Measurements from ENCODE around the gene NRP2. TPM values are rescaled to one million over a fixed set of nuclear protein-coding genes. Genes with fewer than 3 reads are reported as not detected.

The NRP2 gene
- total and polyA plus RNA-seq, 2 of the 13 experiments (the other 11 are each of a cell fraction or from before 2014, with no cell fraction given) = 0.65 to 1.4 TPM

- TF ChIP-seq ETV6 (CRISPR knock-in tag; conservative IDR thresholded peaks at IDR 0.05) = no peak
- TF ChIP-seq DNMT1 (CRISPR knock-in tag; IDR thresholded peaks at IDR 0.05) = no peak
- TF ChIP-seq MBD4 (IDR thresholded peaks at IDR 0.05; ENCODE audit: borderline replicate concordance, low read length) = no peak
These were observed 9.0 kb upstream of the NRP2 start (continued) for GRCh38 chr2:205673312-205673711.

- no peak overlapping the region for H3K9ac ChIP-seq (ENCODE audit: insufficient read depth, low read depth, low read length)
- ChIA-PET POLR2A (no interaction called here), CTCF (ENCODE audit: low intra/inter-chr PET ratio, low total read pairs) (interaction anchor here (0.8 to 2.0 kb wide), 3 partner anchors 1350 to 1416 kb away, joined by 3 to 7 read pairs (median 7); no protein-coding TSS in a partner anchor)
- in situ Hi-C loops (cut with HindIII; ENCODE audit: extremely low pct_ligation_motif_present, low pct_unique_long_range_greater_than_20kb) = loop anchor here (5.0 to 10.0 kb wide), 2 partner anchors 791 to 1349 kb away; no protein-coding TSS in a partner anchor
- WGBS (ENCODE audit: low lambda C conversion rate) = 22% methylated on average over 7 of the region's 7 CpGs
- intact Hi-C loops (cut with micrococcal nuclease; ENCODE audit: unreplicated experiment) = loop anchor here (1.0 to 5.0 kb wide), 5 partner anchors 354 to 1416 kb away; no protein-coding TSS in a partner anchor
- BruUV-seq (replicated peaks) = no TSS peak
- peak overlapping the region; percentile 35 for H2AFZ ChIP-seq (ENCODE audit: low read length)
- peak; percentile 60 for FAIRE-seq
- H3K79me2 ChIP-seq (ENCODE audit: insufficient read depth, low read length) = no peaks in the 10 kb centered on the region
- H3K9me3 ChIP-seq (ENCODE audit: low read length) = no peaks in the 10 kb centered on the region
- peak; percentile 66 for ATAC-seq
- DNase-seq (ENCODE audit: low spot score) = peak; percentile 60
- H3K36me3 ChIP-seq (replicated peaks in 1 of 2; ENCODE audit: control insufficient read depth in 1 of 2, insufficient read depth in 2 of 2, low read length in 2 of 2) = no peaks in the 10 kb centered on the region
- H3K4me1 ChIP-seq (ENCODE audit: insufficient read depth, low read length) = peaks cover 12% of the 10 kb centered on the region
- H4K20me1 ChIP-seq (ENCODE audit: insufficient read depth, low read length) = no peaks in the 10 kb centered on the region
- no peak overlapping the region for H3K4me3 ChIP-seq (replicated peaks in 1 of 3; ENCODE audit: insufficient read depth in 1 of 3, low read depth in 2 of 3, low read length in 3 of 3)
- H3K27ac ChIP-seq (ENCODE audit: extremely low read length, insufficient read depth, low read length) = no peak overlapping the region
- no peak overlapping the region; the same call in 1 of the 2 replicates for H3K4me2 ChIP-seq (ENCODE audit: low read depth, low read length)
- H3K27me3 ChIP-seq (ENCODE audit: control insufficient read depth in 1 of 2, insufficient read depth in 2 of 2, low read length in 2 of 2) = peaks cover 0 to 8% of the 10 kb centered on the region in 2 experiments; a peak in 2 of 5 replicates
- no peak for TF ChIP-seq ZNF260 (CRISPR knock-in tag; IDR thresholded peaks at IDR 0.05; ENCODE audit: borderline replicate concordance, low read depth)
- peak; percentile 86 for TF ChIP-seq SMC3 (IDR thresholded peaks at IDR 0.05; ENCODE audit: low read length)
- TF ChIP-seq FOXK2 (IDR thresholded peaks at IDR 0.05) = peak; percentile 31; the same call in 1 of the 2 replicates
- no peak for TF ChIP-seq ZNF501 (CRISPR knock-in tag; IDR thresholded peaks at IDR 0.05)
- TF ChIP-seq ZNF382 (CRISPR knock-in tag; IDR thresholded peaks at IDR 0.05; ENCODE audit: borderline replicate concordance) = no peak
- no peak for TF ChIP-seq FOXA1 (IDR thresholded peaks at IDR 0.05)
- TF ChIP-seq FOXA1 (CRISPR knock-in tag; IDR thresholded peaks at IDR 0.05) = no peak
- TF ChIP-seq ZNF556 (CRISPR knock-in tag; IDR thresholded peaks at IDR 0.05; ENCODE audit: borderline replicate concordance) = no peak
- no peak for TF ChIP-seq ZNF607 (CRISPR knock-in tag; IDR thresholded peaks at IDR 0.05; ENCODE audit: borderline replicate concordance)
- TF ChIP-seq HOXA7 (CRISPR knock-in tag; IDR thresholded peaks at IDR 0.05) = no peak
- no peak for TF ChIP-seq MEIS1 (CRISPR knock-in tag; IDR thresholded peaks at IDR 0.05; ENCODE audit: borderline replicate concordance)
- TF ChIP-seq ATAD3A (CRISPR knock-in tag; IDR thresholded peaks at IDR 0.05) = no peak
- TF ChIP-seq MBNL3 (CRISPR knock-in tag; conservative IDR thresholded peaks at IDR 0.05) = no peak
- TF ChIP-seq, protein P1, sequence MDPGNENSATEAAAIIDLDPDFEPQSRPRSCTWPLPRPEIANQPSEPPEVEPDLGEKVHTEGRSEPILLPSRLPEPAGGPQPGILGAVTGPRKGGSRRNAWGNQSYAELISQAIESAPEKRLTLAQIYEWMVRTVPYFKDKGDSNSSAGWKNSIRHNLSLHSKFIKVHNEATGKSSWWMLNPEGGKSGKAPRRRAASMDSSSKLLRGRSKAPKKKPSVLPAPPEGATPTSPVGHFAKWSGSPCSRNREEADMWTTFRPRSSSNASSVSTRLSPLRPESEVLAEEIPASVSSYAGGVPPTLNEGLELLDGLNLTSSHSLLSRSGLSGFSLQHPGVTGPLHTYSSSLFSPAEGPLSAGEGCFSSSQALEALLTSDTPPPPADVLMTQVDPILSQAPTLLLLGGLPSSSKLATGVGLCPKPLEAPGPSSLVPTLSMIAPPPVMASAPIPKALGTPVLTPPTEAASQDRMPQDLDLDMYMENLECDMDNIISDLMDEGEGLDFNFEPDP (CRISPR knock-in tag; conservative IDR thresholded peaks at IDR 0.05) = no peak
- no peak for TF ChIP-seq SKI (IDR thresholded peaks at IDR 0.05; ENCODE audit: partially characterized antibody)
- TF ChIP-seq MAX (IDR thresholded peaks at IDR 0.05) = no peak
- TF ChIP-seq ZNF567 (CRISPR knock-in tag; IDR thresholded peaks at IDR 0.05; ENCODE audit: borderline replicate concordance) = no peak
- TF ChIP-seq, protein P2, sequence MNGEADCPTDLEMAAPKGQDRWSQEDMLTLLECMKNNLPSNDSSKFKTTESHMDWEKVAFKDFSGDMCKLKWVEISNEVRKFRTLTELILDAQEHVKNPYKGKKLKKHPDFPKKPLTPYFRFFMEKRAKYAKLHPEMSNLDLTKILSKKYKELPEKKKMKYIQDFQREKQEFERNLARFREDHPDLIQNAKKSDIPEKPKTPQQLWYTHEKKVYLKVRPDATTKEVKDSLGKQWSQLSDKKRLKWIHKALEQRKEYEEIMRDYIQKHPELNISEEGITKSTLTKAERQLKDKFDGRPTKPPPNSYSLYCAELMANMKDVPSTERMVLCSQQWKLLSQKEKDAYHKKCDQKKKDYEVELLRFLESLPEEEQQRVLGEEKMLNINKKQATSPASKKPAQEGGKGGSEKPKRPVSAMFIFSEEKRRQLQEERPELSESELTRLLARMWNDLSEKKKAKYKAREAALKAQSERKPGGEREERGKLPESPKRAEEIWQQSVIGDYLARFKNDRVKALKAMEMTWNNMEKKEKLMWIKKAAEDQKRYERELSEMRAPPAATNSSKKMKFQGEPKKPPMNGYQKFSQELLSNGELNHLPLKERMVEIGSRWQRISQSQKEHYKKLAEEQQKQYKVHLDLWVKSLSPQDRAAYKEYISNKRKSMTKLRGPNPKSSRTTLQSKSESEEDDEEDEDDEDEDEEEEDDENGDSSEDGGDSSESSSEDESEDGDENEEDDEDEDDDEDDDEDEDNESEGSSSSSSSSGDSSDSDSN (CRISPR knock-in tag; IDR thresholded peaks at IDR 0.05) = no peak
- TF ChIP-seq RARG (CRISPR knock-in tag; IDR thresholded peaks at IDR 0.05; ENCODE audit: low read depth) = no peak
These were observed 6.3 kb upstream of the NRP2 start for GRCh38 chr2:205675861-205676516.
